ENCODE data around the gene PLXNA1.

DNA sequence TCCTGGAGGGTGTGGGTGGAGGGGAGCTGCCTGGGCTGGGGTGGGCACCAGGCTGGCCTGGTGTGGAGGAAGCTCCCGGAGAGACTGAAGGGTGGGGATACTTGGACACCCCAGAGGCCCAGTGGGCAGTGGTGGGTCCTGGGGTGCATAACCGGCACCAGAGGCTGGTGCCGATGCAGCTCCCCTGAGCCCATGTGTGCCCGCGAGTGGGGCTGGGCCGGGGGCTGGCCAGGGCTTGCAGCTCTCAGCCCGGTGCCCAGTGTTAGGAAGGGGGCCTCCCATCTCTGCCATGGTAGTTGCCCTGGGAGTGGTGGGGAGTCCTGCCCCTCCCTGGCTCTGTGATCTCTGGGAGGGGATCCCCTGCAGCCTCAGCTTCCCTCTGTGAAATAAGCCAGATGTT, 9.3 kb downstream of the PLXNA1 start:
- TF ChIP-seq EP300 (IDR thresholded peaks at IDR 0.05; ENCODE audit: borderline replicate concordance in 1 of 2, low read depth in 2 of 2, low read length in 2 of 2) (no peak), EZH2 (IDR thresholded peaks at IDR 0.05; ENCODE audit: low read depth, low read length, severe bottlenecking) (no peak), SP4 (IDR thresholded peaks at IDR 0.05; ENCODE audit: low read length) (no peak), ASH2L (IDR thresholded peaks at IDR 0.05; ENCODE audit: low read length) (no peak), FOSL1 (IDR thresholded peaks at IDR 0.05; ENCODE audit: insufficient read depth, low read depth, low read length) (no peak), TAF1 (IDR thresholded peaks at IDR 0.05; ENCODE audit: low read depth, low read length) (no peak), CEBPB (IDR thresholded peaks at IDR 0.05; ENCODE audit: low read depth, low read length) (no peak), POLR2AphosphoS5 (IDR thresholded peaks at IDR 0.05; ENCODE audit: low read depth, low read length) (no peak), CREB1 (IDR thresholded peaks at IDR 0.05) (no peak), YY1 (IDR thresholded peaks at IDR 0.05; ENCODE audit: low read depth, low read length) (no peak)
- TF ChIP-seq, protein P1, sequence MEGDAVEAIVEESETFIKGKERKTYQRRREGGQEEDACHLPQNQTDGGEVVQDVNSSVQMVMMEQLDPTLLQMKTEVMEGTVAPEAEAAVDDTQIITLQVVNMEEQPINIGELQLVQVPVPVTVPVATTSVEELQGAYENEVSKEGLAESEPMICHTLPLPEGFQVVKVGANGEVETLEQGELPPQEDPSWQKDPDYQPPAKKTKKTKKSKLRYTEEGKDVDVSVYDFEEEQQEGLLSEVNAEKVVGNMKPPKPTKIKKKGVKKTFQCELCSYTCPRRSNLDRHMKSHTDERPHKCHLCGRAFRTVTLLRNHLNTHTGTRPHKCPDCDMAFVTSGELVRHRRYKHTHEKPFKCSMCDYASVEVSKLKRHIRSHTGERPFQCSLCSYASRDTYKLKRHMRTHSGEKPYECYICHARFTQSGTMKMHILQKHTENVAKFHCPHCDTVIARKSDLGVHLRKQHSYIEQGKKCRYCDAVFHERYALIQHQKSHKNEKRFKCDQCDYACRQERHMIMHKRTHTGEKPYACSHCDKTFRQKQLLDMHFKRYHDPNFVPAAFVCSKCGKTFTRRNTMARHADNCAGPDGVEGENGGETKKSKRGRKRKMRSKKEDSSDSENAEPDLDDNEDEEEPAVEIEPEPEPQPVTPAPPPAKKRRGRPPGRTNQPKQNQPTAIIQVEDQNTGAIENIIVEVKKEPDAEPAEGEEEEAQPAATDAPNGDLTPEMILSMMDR (IDR thresholded peaks at IDR 0.05; ENCODE audit: control extremely low read depth in 1 of 3, insufficient read depth in 1 of 3, low read depth in 1 of 3, low read length in 3 of 3): no peak
- TF ChIP-seq, protein P2, sequence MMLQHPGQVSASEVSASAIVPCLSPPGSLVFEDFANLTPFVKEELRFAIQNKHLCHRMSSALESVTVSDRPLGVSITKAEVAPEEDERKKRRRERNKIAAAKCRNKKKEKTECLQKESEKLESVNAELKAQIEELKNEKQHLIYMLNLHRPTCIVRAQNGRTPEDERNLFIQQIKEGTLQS (IDR thresholded peaks at IDR 0.05; ENCODE audit: insufficient read depth, low read depth, low read length): no peak

All from H1 (cell line).